ENCODE data around the gene ASCC3. TPM values are rescaled to one million over a fixed set of nuclear protein-coding genes. Genes with fewer than 3 reads are reported as not detected.
"Not testable (repeated sequence)": the region's sequence is repeated elsewhere in the genome, so short reads cannot be mapped to it uniquely, and the experiment has no call there.

ASCC3 gene
- polyA plus RNA-seq, 1 donor from 2014 or later: 30.3 TPM

- H3K4me3 Mint-ChIP-seq: no peak overlapping the region
- H3K27me3 Mint-ChIP-seq: no peaks in the 10 kb centered on the region
- H3K27ac Mint-ChIP-seq: no peak overlapping the region
- peaks cover 18% of the 10 kb centered on the region for H3K36me3 Mint-ChIP-seq
- peaks cover 3% of the 10 kb centered on the region in 3 donors for H3K9me3 Mint-ChIP-seq
- H3K4me1 Mint-ChIP-seq: no peaks in the 10 kb centered on the region
Measured at GRCh38 chr6:100862063-100862462, 19.1 kb downstream of the ASCC3 start.

GRCh38 chr6:100856146-100856545, 25.0 kb downstream of the ASCC3 start:
- no peak overlapping the region for H3K27ac Mint-ChIP-seq
- peaks cover 19% of the 10 kb centered on the region for H3K36me3 Mint-ChIP-seq
- no peaks in the 10 kb centered on the region for H3K27me3 Mint-ChIP-seq
- H3K9me3 Mint-ChIP-seq: peaks cover 3 to 9% (median 5%) of the 10 kb centered on the region in 3 donors
- peaks cover 1 to 10% (median 2%) of the 10 kb centered on the region in 3 donors for H3K4me1 Mint-ChIP-seq
- no peak overlapping the region for H3K4me3 Mint-ChIP-seq

- H3K9me3 Mint-ChIP-seq: peaks cover 0 to 5% (median under 1%) of the 10 kb centered on the region in 3 donors
- no peaks in the 10 kb centered on the region for H3K27me3 Mint-ChIP-seq
- H3K4me3 Mint-ChIP-seq: no peak overlapping the region
- H3K36me3 Mint-ChIP-seq: peaks cover 17% of the 10 kb centered on the region
- H3K4me1 Mint-ChIP-seq: peaks cover 4 to 19% (median 9%) of the 10 kb centered on the region in 3 donors
- H3K27ac Mint-ChIP-seq: peak overlapping the region in 1 of 3 donors; percentile 62
Measured at GRCh38 chr6:100851819-100852218, 29.3 kb downstream of the ASCC3 start.

GRCh38 chr6:100850174-100850573, 31.0 kb downstream of the ASCC3 start:
- Mint-ChIP-seq H3K27ac (no peak overlapping the region), H3K36me3 (peaks cover 14% of the 10 kb centered on the region), H3K4me1 (peaks cover 4 to 23% (median 13%) of the 10 kb centered on the region in 3 donors), H3K4me3 (no peak overlapping the region), H3K27me3 (no peaks in the 10 kb centered on the region), H3K9me3 (no peaks in the 10 kb centered on the region)

- peaks cover 13% of the 10 kb centered on the region for H3K36me3 Mint-ChIP-seq
- no peak overlapping the region for H3K4me3 Mint-ChIP-seq
- H3K27me3 Mint-ChIP-seq: no peaks in the 10 kb centered on the region
- no peaks in the 10 kb centered on the region for H3K9me3 Mint-ChIP-seq
- no peak overlapping the region for H3K27ac Mint-ChIP-seq
- peaks cover 9 to 28% (median 26%) of the 10 kb centered on the region in 3 donors for H3K4me1 Mint-ChIP-seq
Measured at GRCh38 chr6:100846276-100846675, 34.9 kb downstream of the ASCC3 start.

- no peak overlapping the region for H3K4me3 Mint-ChIP-seq
- H3K27me3 Mint-ChIP-seq: no peaks in the 10 kb centered on the region
- no peak overlapping the region for H3K27ac Mint-ChIP-seq
- H3K9me3 Mint-ChIP-seq: no peaks in the 10 kb centered on the region
- H3K4me1 Mint-ChIP-seq: peaks cover 9 to 28% (median 25%) of the 10 kb centered on the region in 3 donors
- H3K36me3 Mint-ChIP-seq: peaks cover 14% of the 10 kb centered on the region
Measured at GRCh38 chr6:100845676-100846075, 35.5 kb downstream of the ASCC3 start.

GRCh38 chr6:100839419-100839818, 41.7 kb downstream of the ASCC3 start:
- no peaks in the 10 kb centered on the region for H3K27me3 Mint-ChIP-seq
- H3K36me3 Mint-ChIP-seq: peaks cover 18% of the 10 kb centered on the region
- no peak overlapping the region for H3K4me3 Mint-ChIP-seq
- H3K27ac Mint-ChIP-seq: no peak overlapping the region
- peaks cover 14 to 22% (median 20%) of the 10 kb centered on the region in 3 donors for H3K4me1 Mint-ChIP-seq
- peaks cover 0 to 12% (median 4%) of the 10 kb centered on the region in 3 donors for H3K9me3 Mint-ChIP-seq

GRCh38 chr6:100838011-100838410, 43.1 kb downstream of the ASCC3 start:
- no peaks in the 10 kb centered on the region for H3K27me3 Mint-ChIP-seq
- H3K4me1 Mint-ChIP-seq: peaks cover 10 to 15% (median 14%) of the 10 kb centered on the region in 3 donors
- no peak overlapping the region for H3K27ac Mint-ChIP-seq
- peaks cover 19% of the 10 kb centered on the region for H3K36me3 Mint-ChIP-seq
- peaks cover 0 to 12% (median 4%) of the 10 kb centered on the region in 3 donors for H3K9me3 Mint-ChIP-seq
- H3K4me3 Mint-ChIP-seq: no peak overlapping the region

- no peak overlapping the region for H3K4me3 Mint-ChIP-seq
- H3K27ac Mint-ChIP-seq: no peak overlapping the region
- peaks cover 16% of the 10 kb centered on the region for H3K36me3 Mint-ChIP-seq
- H3K4me1 Mint-ChIP-seq: peaks cover 8 to 15% (median 9%) of the 10 kb centered on the region in 3 donors
- H3K9me3 Mint-ChIP-seq: peaks cover 0 to 12% (median 4%) of the 10 kb centered on the region in 3 donors
- no peaks in the 10 kb centered on the region for H3K27me3 Mint-ChIP-seq
Measured at GRCh38 chr6:100833972-100834574, 47.1 kb downstream of the ASCC3 start.

GRCh38 chr6:100829077-100829595, 52.0 kb downstream of the ASCC3 start:
- not testable (repeated sequence) for H3K4me3 Mint-ChIP-seq, H3K27ac Mint-ChIP-seq, H3K4me1 Mint-ChIP-seq, H3K27me3 Mint-ChIP-seq, H3K36me3 Mint-ChIP-seq, H3K9me3 Mint-ChIP-seq

- Mint-ChIP-seq H3K27me3 (no peaks in the 10 kb centered on the region), H3K4me3 (no peak overlapping the region), H3K4me1 (peaks cover 7 to 16% (median 12%) of the 10 kb centered on the region in 3 donors), H3K9me3 (peaks cover 0 to 3% (median 2%) of the 10 kb centered on the region in 3 donors), H3K36me3 (peaks cover 16% of the 10 kb centered on the region), H3K27ac (peak overlapping the region in 2 of 3 donors; percentile 4 to 17)
Measured at GRCh38 chr6:100823041-100823440, 58.1 kb downstream of the ASCC3 start.

- no peak overlapping the region for H3K4me3 Mint-ChIP-seq
- H3K36me3 Mint-ChIP-seq: peaks cover 18% of the 10 kb centered on the region
- peaks cover 10 to 26% (median 22%) of the 10 kb centered on the region in 3 donors for H3K4me1 Mint-ChIP-seq
- no peak overlapping the region for H3K27ac Mint-ChIP-seq
- no peaks in the 10 kb centered on the region for H3K27me3 Mint-ChIP-seq
- peaks cover 0 to 5% (median 3%) of the 10 kb centered on the region in 3 donors for H3K9me3 Mint-ChIP-seq
Measured at GRCh38 chr6:100818066-100818465, 63.1 kb downstream of the ASCC3 start.

- H3K27ac Mint-ChIP-seq: no peak overlapping the region
- H3K9me3 Mint-ChIP-seq: no peaks in the 10 kb centered on the region
- H3K4me1 Mint-ChIP-seq: peaks cover 12 to 20% (median 14%) of the 10 kb centered on the region in 3 donors
- no peaks in the 10 kb centered on the region for H3K27me3 Mint-ChIP-seq
- peaks cover 12% of the 10 kb centered on the region for H3K36me3 Mint-ChIP-seq
- H3K4me3 Mint-ChIP-seq: no peak overlapping the region
Measured at GRCh38 chr6:100810015-100810414, 71.1 kb downstream of the ASCC3 start.

GRCh38 chr6:100809346-100809745, 71.8 kb downstream of the ASCC3 start:
- H3K27me3 Mint-ChIP-seq: no peaks in the 10 kb centered on the region
- H3K27ac Mint-ChIP-seq: no peak overlapping the region
- H3K36me3 Mint-ChIP-seq: peaks cover 15% of the 10 kb centered on the region
- peak overlapping the region in 1 of 4 donors; percentile 1 for H3K4me3 Mint-ChIP-seq
- H3K9me3 Mint-ChIP-seq: no peaks in the 10 kb centered on the region
- peaks cover 13 to 20% (median 14%) of the 10 kb centered on the region in 3 donors for H3K4me1 Mint-ChIP-seq

GRCh38 chr6:100808638-100809275, 72.4 kb downstream of the ASCC3 start:
- H3K36me3 Mint-ChIP-seq: peaks cover 13% of the 10 kb centered on the region
- H3K4me1 Mint-ChIP-seq: peaks cover 10 to 17% (median 11%) of the 10 kb centered on the region in 3 donors
- H3K27ac Mint-ChIP-seq: no peak overlapping the region
- no peaks in the 10 kb centered on the region for H3K27me3 Mint-ChIP-seq
- no peak overlapping the region for H3K4me3 Mint-ChIP-seq
- H3K9me3 Mint-ChIP-seq: no peaks in the 10 kb centered on the region
